Smooth muscle cell (in vitro differentiated cells): ENCODE data around the gene CHAF1A. TPM values are rescaled to one million over a fixed set of nuclear protein-coding genes. Genes with fewer than 3 reads are reported as not detected.

Experiments used
- DNase-seq: peaks from one replicate; lab custom pipeline; 2025; ENCODE audit not compliant: unreplicated experiment; lab: John Stamatoyannopoulos, UW
- H2AFZ ChIP-seq: fragments of 200-600 bp; sonication (generic); 2 replicates; pipeline ENCODE4 v1.6.0; 2016; ENCODE audit warnings: antibody characterized with exemption, low read depth, mild to moderate bottlenecking
- H3F3A ChIP-seq: fragments of 200-600 bp; sonication (generic); 2 replicates; pipeline ENCODE4 v1.6.0; 2017; ENCODE audit warnings: antibody characterized with exemption, low read depth
- H3K27ac ChIP-seq: fragments of 200-600 bp; sonication (generic); 2 replicates; pipeline ENCODE4 v1.5.1; 2016; ENCODE audit warnings: low read depth, mild to moderate bottlenecking
- H3K27me3 ChIP-seq: fragments of 200-600 bp; sonication (generic); 2 replicates; pipeline ENCODE4 v1.6.1; 2016; ENCODE audit warnings: low read depth, mild to moderate bottlenecking
- H3K36me3 ChIP-seq: fragments of 200-600 bp; sonication (generic); 2 replicates; pipeline ENCODE4 v1.5.1; 2016; ENCODE audit warnings: low read depth
- H3K4me1 ChIP-seq: fragments of 200-600 bp; sonication (generic); 2 replicates; pipeline ENCODE4 v1.5.1; 2016; ENCODE audit warnings: low read depth
- H3K4me2 ChIP-seq: fragments of 200-600 bp; sonication (generic); 2 replicates; pipeline ENCODE4 v1.6.0; 2016; ENCODE audit warnings: mild to moderate bottlenecking
- H3K4me3 ChIP-seq: fragments of 200-600 bp; sonication (generic); 2 replicates; pipeline ENCODE4 v1.5.1; 2016; ENCODE audit warnings: mild to moderate bottlenecking
- H3K79me2 ChIP-seq: fragments of 200-600 bp; sonication (generic); 2 replicates; pipeline ENCODE4 v1.6.0; 2016; ENCODE audit warnings: low read depth, mild to moderate bottlenecking
- H3K9ac ChIP-seq: fragments of 200-600 bp; sonication (generic); 2 replicates; pipeline ENCODE4 v1.6.0; 2016; ENCODE audit warnings: low read depth
- H3K9me3 ChIP-seq: fragments of 200-600 bp; sonication (generic); replicated peaks from 2 replicates; pipeline ENCODE4 v1.5.1; 2016; ENCODE audit warnings: low read depth
- H4K20me1 ChIP-seq: fragments of 200-600 bp; sonication (generic); 2 replicates; pipeline ENCODE4 v1.6.0; 2016; ENCODE audit warnings: low read depth
- CTCF ChIP-seq: fragments of 200-600 bp; sonication (generic); IDR thresholded peaks from 2 replicates; pipeline ENCODE4 v1.5.1; 2017; ENCODE audit warnings: borderline replicate concordance, mild to moderate bottlenecking, antibody characterized with exemption; ENCODE audit not compliant: insufficient read depth, poor library complexity, severe bottlenecking
- WGBS: methylation state at CpG from one replicate; pipeline ENCODE4 v1.1.7; 2016; ENCODE audit warnings: low lambda C conversion rate; 5-methylcytosine and 5-hydroxymethylcytosine counted together
- polyA plus RNA-seq: library from polyadenylated mRNA; unstranded; fragments of >200 nt; fragmentation: Nextera tagmentation; extraction: Ambion mirVana; gene quantifications from 2 replicates; pipeline ENCODE4 v1.2.1, GENCODE V29; 2016
- total RNA-seq: library from RNA; depleted of rRNA; stranded (reverse); fragments of >200 nt; gene quantifications from 2 replicates; pipeline ENCODE4 v1.2.3, GENCODE V29; 2014

CHAF1A gene
- total and polyA plus RNA-seq, 2 experiments from 2014 or later: 3.8 to 11.4 TPM

- H3K4me3 ChIP-seq: no peak overlapping the region
- no peak overlapping the region for H3K9ac ChIP-seq
- no peak overlapping the region for H3K4me2 ChIP-seq
- no peaks in the 10 kb centered on the region for H3K9me3 ChIP-seq
- peaks cover 25% of the 10 kb centered on the region for H3K79me2 ChIP-seq
- H4K20me1 ChIP-seq: peaks cover 47% of the 10 kb centered on the region
- 91% methylated on average over 33 of the region's 34 CpGs for WGBS
- H3K36me3 ChIP-seq: no peaks in the 10 kb centered on the region
- H3K27ac ChIP-seq: no peak overlapping the region
- no peak for TF ChIP-seq CTCF
- no peaks in the 10 kb centered on the region for H3F3A ChIP-seq
- DNase-seq: no peak
- H2AFZ ChIP-seq: no peak overlapping the region
- H3K4me1 ChIP-seq: peaks cover 24% of the 10 kb centered on the region
- H3K27me3 ChIP-seq: no peaks in the 10 kb centered on the region
These were observed 51.1 kb downstream of the CHAF1A start for GRCh38 chr19:4453232-4454179.

- DNase-seq: peak; percentile 43
- no peak for TF ChIP-seq CTCF
- H3K4me1 ChIP-seq: peaks cover 24% of the 10 kb centered on the region
- peak overlapping the region; percentile 89 for H3K4me3 ChIP-seq
- peaks cover 33% of the 10 kb centered on the region for H4K20me1 ChIP-seq
- H3K79me2 ChIP-seq: peaks cover 25% of the 10 kb centered on the region
- H2AFZ ChIP-seq: no peak overlapping the region
- H3K27me3 ChIP-seq: no peaks in the 10 kb centered on the region
- 64% methylated on average over 29 of the region's 29 CpGs for WGBS
- peak overlapping the region; percentile 96 for H3K4me2 ChIP-seq
- H3K9ac ChIP-seq: peak overlapping the region; percentile 99
- H3F3A ChIP-seq: no peaks in the 10 kb centered on the region
- peak overlapping the region; percentile 96 for H3K27ac ChIP-seq
- H3K36me3 ChIP-seq: no peaks in the 10 kb centered on the region
- no peaks in the 10 kb centered on the region for H3K9me3 ChIP-seq
These were observed 52.6 kb downstream of the CHAF1A start for GRCh38 chr19:4454747-4455718.

- Histone ChIP-seq H3K4me1 (peaks cover 24% of the 10 kb centered on the region), H4K20me1 (peaks cover 30% of the 10 kb centered on the region), H3K79me2 (peaks cover 25% of the 10 kb centered on the region), H3K27me3 (no peaks in the 10 kb centered on the region), H3K9me3 (no peaks in the 10 kb centered on the region), H3K36me3 (no peaks in the 10 kb centered on the region), H3K9ac (peak overlapping the region; percentile 99), H3K4me2 (peak overlapping the region; percentile 96), H3K4me3 (peak overlapping the region; percentile 89), H3K27ac (peak overlapping the region; percentile 96), H3F3A (no peaks in the 10 kb centered on the region), H2AFZ (no peak overlapping the region)
- no peak for TF ChIP-seq CTCF
- DNase-seq: peak; percentile 43
- 60% methylated on average over 8 of the region's 15 CpGs for WGBS
These were observed 53.5 kb downstream of the CHAF1A start for GRCh38 chr19:4455719-4456475.
